GM10266 (cell line): ENCODE measurements around the gene NPS.

ENCODE experiments used
- DNase-seq: peaks from one replicate; pipeline ENCODE4 v3.0.0; 2012; ENCODE audit errors: extremely low spot score
- TF ChIP-seq, protein P1 (sequence below): IDR thresholded peaks from 2 replicates; pipeline ENCODE4 v1.5.1; 2012; ENCODE audit warnings: mild to moderate bottlenecking, low read depth; ENCODE audit not compliant: control insufficient read depth, insufficient read depth; ENCODE audit errors: missing control alignments

NPS gene

DNA sequence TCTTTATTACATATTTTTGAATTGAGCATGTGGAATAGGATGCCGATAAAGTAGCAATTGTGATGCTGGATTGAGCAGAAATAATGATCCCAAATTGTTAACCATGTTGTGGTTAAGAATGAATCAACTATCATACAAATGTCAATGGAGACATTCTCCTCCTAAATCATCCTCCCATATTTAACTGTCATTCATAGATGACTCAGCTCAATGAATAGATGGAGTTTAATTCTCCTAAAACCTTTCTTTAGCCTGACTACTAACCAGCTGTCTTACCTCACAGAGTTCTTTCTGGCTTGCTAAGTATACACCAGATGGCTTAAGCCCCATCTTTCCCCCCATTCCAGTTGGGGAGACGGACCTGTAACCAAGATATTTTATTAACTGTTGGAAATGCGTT lies 23.4 kb upstream of the NPS start:
- TF ChIP-seq, protein P1, sequence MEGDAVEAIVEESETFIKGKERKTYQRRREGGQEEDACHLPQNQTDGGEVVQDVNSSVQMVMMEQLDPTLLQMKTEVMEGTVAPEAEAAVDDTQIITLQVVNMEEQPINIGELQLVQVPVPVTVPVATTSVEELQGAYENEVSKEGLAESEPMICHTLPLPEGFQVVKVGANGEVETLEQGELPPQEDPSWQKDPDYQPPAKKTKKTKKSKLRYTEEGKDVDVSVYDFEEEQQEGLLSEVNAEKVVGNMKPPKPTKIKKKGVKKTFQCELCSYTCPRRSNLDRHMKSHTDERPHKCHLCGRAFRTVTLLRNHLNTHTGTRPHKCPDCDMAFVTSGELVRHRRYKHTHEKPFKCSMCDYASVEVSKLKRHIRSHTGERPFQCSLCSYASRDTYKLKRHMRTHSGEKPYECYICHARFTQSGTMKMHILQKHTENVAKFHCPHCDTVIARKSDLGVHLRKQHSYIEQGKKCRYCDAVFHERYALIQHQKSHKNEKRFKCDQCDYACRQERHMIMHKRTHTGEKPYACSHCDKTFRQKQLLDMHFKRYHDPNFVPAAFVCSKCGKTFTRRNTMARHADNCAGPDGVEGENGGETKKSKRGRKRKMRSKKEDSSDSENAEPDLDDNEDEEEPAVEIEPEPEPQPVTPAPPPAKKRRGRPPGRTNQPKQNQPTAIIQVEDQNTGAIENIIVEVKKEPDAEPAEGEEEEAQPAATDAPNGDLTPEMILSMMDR: no peak
- DNase-seq: no peak

DNA sequence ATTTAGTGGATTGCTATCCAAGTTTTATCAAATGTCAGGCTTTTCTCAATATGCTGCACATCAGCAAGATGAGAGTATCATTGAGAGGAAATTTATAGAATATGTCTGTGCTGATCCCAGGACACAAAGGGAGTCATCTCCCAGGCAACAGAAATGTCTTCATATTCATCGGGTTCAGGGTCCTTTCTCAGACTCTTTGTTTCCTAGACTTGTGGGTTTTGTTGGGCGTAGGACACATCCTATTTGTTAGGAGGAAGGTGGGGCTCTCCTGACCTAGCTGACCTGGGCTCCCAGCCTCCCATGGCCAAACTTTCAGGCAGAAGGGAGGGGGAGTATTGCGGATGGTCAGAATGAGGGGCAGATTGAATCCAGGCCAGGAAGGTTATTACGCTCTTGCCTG lies 22.9 kb upstream of the NPS start:
- TF ChIP-seq, protein P1: no peak
- no peak for DNase-seq

DNA sequence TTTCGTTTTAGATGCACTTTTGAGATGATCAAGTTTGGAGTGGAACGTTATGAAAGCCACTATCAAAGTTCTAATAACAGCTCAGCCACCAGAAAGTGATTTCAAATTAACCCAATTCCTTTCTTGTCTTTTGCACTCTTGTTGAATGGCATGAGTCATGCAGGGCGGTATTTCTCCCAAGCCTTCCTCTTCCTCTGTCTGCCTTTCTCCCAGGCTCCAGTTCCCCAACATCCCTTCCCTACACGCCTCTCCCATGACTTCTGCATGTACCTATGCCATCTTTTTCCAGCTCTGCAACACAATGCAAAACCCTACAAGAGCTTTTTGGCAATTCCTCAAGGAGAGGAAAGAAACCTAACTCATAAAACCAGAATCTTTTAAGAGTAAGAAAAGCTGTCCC lies 21.8 kb upstream of the NPS start:
- TF ChIP-seq, protein P1: no peak
- no peak for DNase-seq

DNA sequence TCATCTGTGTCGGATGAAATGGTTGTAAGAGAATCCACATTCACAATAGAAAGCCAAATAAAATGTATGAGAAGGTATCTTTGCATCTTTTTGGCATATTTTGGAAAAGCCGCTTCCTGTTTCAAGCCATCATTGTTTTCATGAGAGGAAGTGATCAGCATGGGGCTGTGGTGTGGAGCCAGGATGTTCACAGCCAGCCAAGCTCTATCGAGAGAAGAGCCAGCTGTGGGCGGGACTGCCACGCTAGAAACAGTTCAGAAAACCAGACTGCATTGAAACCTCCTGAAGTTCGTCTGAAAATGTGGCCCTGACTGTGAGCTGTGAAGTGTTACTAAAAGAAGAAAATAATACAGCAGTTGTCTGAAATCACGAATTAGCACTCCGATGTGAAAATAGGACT lies 21.2 kb upstream of the NPS start:
- DNase-seq: no peak
- TF ChIP-seq, protein P1: no peak

DNA sequence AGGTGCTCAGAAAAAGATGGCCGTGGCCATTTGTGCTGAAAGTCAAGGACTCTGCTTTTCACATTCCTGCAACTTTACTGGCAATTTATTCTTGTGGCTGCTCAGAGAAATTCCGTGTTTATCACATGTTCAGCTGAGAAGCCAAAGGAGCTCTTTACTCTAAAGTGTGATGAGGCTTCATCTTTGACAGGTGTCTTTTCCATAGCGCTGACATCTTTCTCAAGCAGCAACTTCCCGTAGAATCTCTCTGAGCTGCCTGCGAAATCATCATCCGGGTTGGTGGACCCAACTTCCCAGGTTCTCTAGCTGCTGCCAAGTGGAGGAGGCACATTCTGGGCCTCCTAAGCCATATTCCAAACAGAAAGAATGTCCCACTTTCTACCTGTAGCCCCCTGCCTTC lies 16.9 kb upstream of the NPS start:
- TF ChIP-seq, protein P1: no peak
- no peak for DNase-seq

DNA sequence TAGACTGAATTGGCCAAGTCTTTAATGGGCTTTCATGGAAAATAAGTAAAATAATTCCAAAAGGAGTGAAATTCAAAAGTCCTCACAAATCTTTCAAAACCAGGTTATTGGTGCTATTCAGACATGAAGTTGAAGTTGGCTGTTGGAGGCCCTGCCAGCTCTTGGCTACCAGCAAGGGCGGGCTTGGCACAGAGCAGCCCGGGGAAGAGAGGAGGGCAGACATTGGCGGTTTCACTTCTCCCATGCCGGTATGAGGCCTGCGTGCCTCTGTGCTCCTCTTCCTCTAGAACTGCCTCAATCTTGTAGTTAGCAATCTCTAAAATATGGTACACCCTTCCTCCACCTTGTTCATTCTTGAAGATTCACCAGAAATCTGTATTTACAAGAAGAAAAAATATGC lies 16.4 kb upstream of the NPS start:
- TF ChIP-seq, protein P1: no peak
- no peak for DNase-seq

DNA sequence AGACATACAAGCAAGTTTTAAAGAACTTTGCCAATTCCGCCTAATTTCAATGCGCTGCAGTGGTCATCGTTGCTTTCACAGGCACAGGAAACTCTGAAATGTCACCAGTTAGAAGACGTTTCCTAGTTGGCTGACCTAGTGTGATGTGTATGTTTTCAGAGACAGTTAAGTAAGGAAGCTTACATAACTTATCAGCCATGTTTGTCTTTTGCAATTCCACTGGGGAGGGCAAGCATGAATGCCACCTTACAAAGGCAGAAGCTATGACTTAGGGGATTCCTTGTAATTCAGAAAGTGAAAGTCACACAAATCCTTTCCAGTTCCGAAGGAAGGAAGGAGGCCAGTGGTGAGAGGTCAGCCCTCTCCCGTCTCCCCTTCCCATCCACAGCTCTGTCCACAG lies 15.0 kb upstream of the NPS start:
- TF ChIP-seq, protein P1: no peak
- no peak for DNase-seq
